Activated CD4-positive, alpha-beta T cell treated with anti-CD3 and anti-CD28 coated beads, Interleukin-10, Interleukin-2, amounts not matched to agents 100 ng/mL and 50 ng/mL, durations not matched to agents 16 hours and 8 hours (primary cell): ENCODE data around the gene ZBTB7A.

Experiments
- DNase-seq: peaks from one replicate; pipeline ENCODE4 v3.0.0-alpha.2; 2020

The ZBTB7A gene

GRCh38 chr19:4093643-4094175 is 27.0 kb upstream of the ZBTB7A start:
- no peak for DNase-seq

GRCh38 chr19:4090356-4091220 is 23.9 kb upstream of the ZBTB7A start:
- no peak for DNase-seq

GRCh38 chr19:4089946-4090345 is 23.2 kb upstream of the ZBTB7A start:
- DNase-seq, result no peak

GRCh38 chr19:4089400-4089908 is 22.8 kb upstream of the ZBTB7A start:
- peak; percentile 76 for DNase-seq

GRCh38 chr19:4088975-4089374 is 22.3 kb upstream of the ZBTB7A start:
- peak; percentile 68 for DNase-seq

- DNase-seq, result no peak
Observed at GRCh38 chr19:4087787-4088679, 21.3 kb upstream of the ZBTB7A start.

- DNase-seq, result no peak
Observed at GRCh38 chr19:4086411-4086867, 19.7 kb upstream of the ZBTB7A start.

- no peak for DNase-seq
Observed at GRCh38 chr19:4084547-4084877, 17.8 kb upstream of the ZBTB7A start.

GRCh38 chr19:4083677-4084546 is 17.2 kb upstream of the ZBTB7A start:
- peak; percentile 66 for DNase-seq

- DNase-seq, result no peak
Observed at GRCh38 chr19:4082172-4082571, 15.5 kb upstream of the ZBTB7A start.

- no peak for DNase-seq
Observed at GRCh38 chr19:4081441-4082129, 14.9 kb upstream of the ZBTB7A start.

GRCh38 chr19:4080473-4080872 is 13.8 kb upstream of the ZBTB7A start:
- no peak for DNase-seq

GRCh38 chr19:4077800-4078684 is 11.3 kb upstream of the ZBTB7A start:
- peak; percentile 62 for DNase-seq

- DNase-seq, result no peak
Observed at GRCh38 chr19:4077007-4077374, 10.3 kb upstream of the ZBTB7A start.

- DNase-seq, result peak; percentile 45
Observed at GRCh38 chr19:4075373-4075772, 8.7 kb upstream of the ZBTB7A start.

GRCh38 chr19:4071610-4072009 is 4.9 kb upstream of the ZBTB7A start:
- no peak for DNase-seq

GRCh38 chr19:4069331-4069959 is 2.7 kb upstream of the ZBTB7A start:
- peak; percentile 70 for DNase-seq

GRCh38 chr19:4068047-4068966 is 1.6 kb upstream of the ZBTB7A start:
- DNase-seq, result no peak
